Caco-2 (cell line): ENCODE measurements around the gene TCF7L2. TPM values are rescaled to one million over a fixed set of nuclear protein-coding genes. Genes with fewer than 3 reads are reported as not detected.

Source experiments
- BruUV-seq: library from RNA; stranded (reverse); fragments of 400-500 nt; replicated peaks from 2 replicates; lab custom pipeline; 2021; lab: Mats Ljungman, UMichigan
- CTCF ChIA-PET: fragments of 300-600 bp; sonication (Branson Sonifier 250); formaldehyde crosslinking; loops from one replicate; lab custom pipeline; 2022; ENCODE audit warnings: antibody characterized with exemption; lab: Charles Lee
- POLR2A ChIA-PET: fragments of 300-600 bp; sonication (Branson Sonifier 250); formaldehyde crosslinking; loops from one replicate; lab custom pipeline; 2022; ENCODE audit warnings: antibody characterized with exemption; lab: Charles Lee
- DNase-seq, 2 experiments: peaks; one replicate each; pipeline versions ENCODE4 v3.0.0 to v3.0.0-alpha.2; 2020 to 2022
- H3K27me3 ChIP-seq: replicated peaks from 2 replicates; pipeline ENCODE4 v1.6.0; 2011; ENCODE audit warnings: low read length; ENCODE audit not compliant: control insufficient read depth, insufficient read depth
- H3K36me3 ChIP-seq: 2 replicates; pipeline ENCODE4 v1.5.1; 2011; ENCODE audit warnings: low read length; ENCODE audit not compliant: control insufficient read depth, insufficient read depth
- H3K4me1 ChIP-seq: fragments of 250-450 bp; sonication (Bioruptor Pico); 2 replicates; pipeline ENCODE4 v1.5.1; 2020; ENCODE audit warnings: mild to moderate bottlenecking
- H3K4me3 ChIP-seq: 2 replicates; pipeline ENCODE4 v1.5.1; 2011; ENCODE audit warnings: low read depth, mild to moderate bottlenecking, control low read depth, low read length
- H3K9me3 ChIP-seq: fragments of 250-450 bp; sonication (Bioruptor Pico); 2 replicates; pipeline ENCODE4 v1.5.1; 2020; ENCODE audit warnings: mild to moderate bottlenecking, moderate library complexity
- H3K27ac Mint-ChIP-seq: one replicate; pipeline ENCODE4 v1.8.0; 2022; ENCODE audit warnings: mixed read lengths; ENCODE audit not compliant: unreplicated experiment
- H3K27me3 Mint-ChIP-seq: one replicate; pipeline ENCODE4 v1.8.0; 2022; ENCODE audit warnings: mixed read lengths; ENCODE audit not compliant: insufficient read depth, unreplicated experiment
- H3K36me3 Mint-ChIP-seq: one replicate; pipeline ENCODE4 v1.8.0; 2022; ENCODE audit warnings: mild to moderate bottlenecking, mixed read lengths; ENCODE audit not compliant: insufficient read depth, unreplicated experiment
- H3K4me1 Mint-ChIP-seq: one replicate; pipeline ENCODE4 v1.8.0; 2022; ENCODE audit warnings: low read depth, mixed read lengths; ENCODE audit not compliant: unreplicated experiment
- H3K4me3 Mint-ChIP-seq: one replicate; pipeline ENCODE4 v1.8.0; 2022; ENCODE audit warnings: mild to moderate bottlenecking, moderate library complexity, mixed read lengths; ENCODE audit not compliant: unreplicated experiment
- H3K9me3 Mint-ChIP-seq: one replicate; pipeline ENCODE4 v1.8.0; 2022; ENCODE audit warnings: mixed read lengths; ENCODE audit not compliant: unreplicated experiment
- CTCF ChIP-seq, 2 experiments: fragments of 200-600 bp in 1 of 2; IDR thresholded peaks; 1 replicate in 1 of 2; 2 replicates in 1 of 2; pipeline versions ENCODE4 v1.5.1 to v1.8.0; 2011 to 2022; ENCODE audit warnings: antibody characterized with exemption in 1 of 2, control low read depth in 1 of 2, inconsistent platforms in 1 of 2, low read depth in 1 of 2, low read length in 1 of 2, mild to moderate bottlenecking in 1 of 2, moderate library complexity in 1 of 2; ENCODE audit not compliant: insufficient read depth in 1 of 2, severe bottlenecking in 1 of 2, unreplicated experiment in 1 of 2
- intact Hi-C: fragments of 100-400 bp; cut with micrococcal nuclease; formaldehyde crosslinking; loops from one replicate; pipeline ENCODE4 v1.10.0; 2022; ENCODE audit not compliant: unreplicated experiment
- total RNA-seq: library from RNA; stranded (reverse); gene quantifications from 2 replicates; pipeline ENCODE4 v1.2.3, GENCODE V29; 2022

TCF7L2 gene
- total RNA-seq, 1 experiment from 2014 or later: 45.4 TPM

- Histone ChIP-seq H3K36me3 (peaks cover 15% of the 10 kb centered on the region), H3K4me3 (no peak overlapping the region), H3K9me3 (no peaks in the 10 kb centered on the region), H3K27me3 (no peaks in the 10 kb centered on the region), H3K4me1 (no peaks in the 10 kb centered on the region)
- CTCF ChIA-PET: no interaction called here
- no peak for DNase-seq
- intact Hi-C loops: no loop called here
- H3K4me3 Mint-ChIP-seq: no peak overlapping the region
- POLR2A ChIA-PET: no interaction called here
- no peak for TF ChIP-seq CTCF (IDR thresholded peaks at IDR 0.05; ENCODE audit: insufficient read depth in 1 of 2, low read depth in 1 of 2, low read length in 1 of 2, severe bottlenecking in 1 of 2, unreplicated experiment in 1 of 2)
- H3K27me3 Mint-ChIP-seq: no peaks in the 10 kb centered on the region
- H3K27ac Mint-ChIP-seq: no peak overlapping the region
- peaks cover 74% of the 10 kb centered on the region for H3K36me3 Mint-ChIP-seq
- no peaks in the 10 kb centered on the region for H3K4me1 Mint-ChIP-seq
- H3K9me3 Mint-ChIP-seq: no peaks in the 10 kb centered on the region
- no TSS peak for BruUV-seq
Measured at GRCh38 chr10:113158183-113158582, 208.1 kb downstream of the TCF7L2 start.

- POLR2A ChIA-PET: interaction anchor here (0.5 kb wide), 1 partner anchor 86 kb away, joined by 3 read pairs; no protein-coding TSS in a partner anchor
- H3K4me1 ChIP-seq: no peaks in the 10 kb centered on the region
- no peaks in the 10 kb centered on the region for H3K4me1 Mint-ChIP-seq
- H3K9me3 ChIP-seq: no peaks in the 10 kb centered on the region
- H3K4me3 Mint-ChIP-seq: no peak overlapping the region
- no peak for DNase-seq
- H3K27me3 Mint-ChIP-seq: no peaks in the 10 kb centered on the region
- no peaks in the 10 kb centered on the region; the same call in 1 of the 2 replicates for H3K27me3 ChIP-seq
- H3K27ac Mint-ChIP-seq: no peak overlapping the region
- peaks cover 63% of the 10 kb centered on the region for H3K36me3 Mint-ChIP-seq
- intact Hi-C loops: no loop called here
- no peaks in the 10 kb centered on the region for H3K9me3 Mint-ChIP-seq
- TF ChIP-seq CTCF (IDR thresholded peaks at IDR 0.05; ENCODE audit: insufficient read depth in 1 of 2, low read depth in 1 of 2, low read length in 1 of 2, severe bottlenecking in 1 of 2, unreplicated experiment in 1 of 2): no peak
- H3K4me3 ChIP-seq: no peak overlapping the region
- CTCF ChIA-PET: no interaction called here
- peaks cover 16% of the 10 kb centered on the region for H3K36me3 ChIP-seq
- no TSS peak for BruUV-seq
Measured at GRCh38 chr10:113159563-113159962, 209.5 kb downstream of the TCF7L2 start.

GRCh38 chr10:113160641-113161040 is 210.6 kb downstream of the TCF7L2 start:
- Histone ChIP-seq H3K36me3 (peaks cover 18% of the 10 kb centered on the region), H3K9me3 (no peaks in the 10 kb centered on the region), H3K4me3 (no peak overlapping the region), H3K27me3 (no peaks in the 10 kb centered on the region; the same call in 1 of the 2 replicates), H3K4me1 (no peaks in the 10 kb centered on the region)
- DNase-seq: no peak
- BruUV-seq: no TSS peak
- peaks cover 60% of the 10 kb centered on the region for H3K36me3 Mint-ChIP-seq
- H3K27ac Mint-ChIP-seq: no peak overlapping the region
- ChIA-PET CTCF (no interaction called here), POLR2A (no interaction called here)
- intact Hi-C loops: no loop called here
- no peaks in the 10 kb centered on the region for H3K27me3 Mint-ChIP-seq
- no peaks in the 10 kb centered on the region for H3K4me1 Mint-ChIP-seq
- no peaks in the 10 kb centered on the region for H3K9me3 Mint-ChIP-seq
- TF ChIP-seq CTCF (IDR thresholded peaks at IDR 0.05; ENCODE audit: insufficient read depth in 1 of 2, low read depth in 1 of 2, low read length in 1 of 2, severe bottlenecking in 1 of 2, unreplicated experiment in 1 of 2): no peak
- no peak overlapping the region for H3K4me3 Mint-ChIP-seq
